Transverse colon (tissue), 3 donors: Measurements from ENCODE around the gene ANAPC5.

ENCODE experiments used
- EP300 ChIP-seq: sonication (generic); formaldehyde crosslinking; IDR thresholded peaks from one replicate; pipeline ENCODE4 v1.6.1; 2017; ENCODE audit warnings: antibody characterized with exemption, low read depth
- POLR2A ChIP-seq: fragments of 450-650 bp; IDR thresholded peaks from one replicate; pipeline ENCODE4 v1.6.1; 2016; ENCODE audit warnings: antibody characterized with exemption, mild to moderate bottlenecking, moderate library complexity
- TF ChIP-seq, protein P1 (sequence below), 5 experiments: fragments of 200-600 bp in 3 of 5; fragments of 450-650 bp in 2 of 5; sonication (generic) in 3 of 5; IDR thresholded peaks; 1 replicate in 2 of 5; 2 replicates in 3 of 5; pipeline ENCODE4 v1.5.1; 2016 to 2017; ENCODE audit warnings: antibody characterized with exemption in 5 of 5, inconsistent platforms in 3 of 5, mild to moderate bottlenecking in 2 of 5, moderate library complexity in 1 of 5

DNA sequence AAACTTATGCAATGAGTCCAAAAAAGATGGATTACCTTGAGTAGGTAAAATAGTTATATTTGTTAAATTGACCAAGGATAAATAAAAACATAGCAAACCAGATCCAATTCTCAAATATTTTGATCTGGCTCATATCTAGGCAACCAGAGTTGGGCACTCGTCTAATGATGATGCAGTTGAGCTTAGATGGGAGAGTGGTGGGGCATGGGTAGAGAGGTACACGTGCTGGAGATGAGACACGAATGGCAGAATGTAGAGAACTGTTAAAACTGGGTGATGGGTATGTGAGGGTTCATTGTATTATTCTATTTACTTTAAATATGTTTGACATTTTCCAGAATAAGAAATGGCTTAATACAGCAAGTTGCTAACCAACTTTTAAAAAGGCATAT is 40.1 kb upstream of the ANAPC5 start:
- TF ChIP-seq, protein P1, sequence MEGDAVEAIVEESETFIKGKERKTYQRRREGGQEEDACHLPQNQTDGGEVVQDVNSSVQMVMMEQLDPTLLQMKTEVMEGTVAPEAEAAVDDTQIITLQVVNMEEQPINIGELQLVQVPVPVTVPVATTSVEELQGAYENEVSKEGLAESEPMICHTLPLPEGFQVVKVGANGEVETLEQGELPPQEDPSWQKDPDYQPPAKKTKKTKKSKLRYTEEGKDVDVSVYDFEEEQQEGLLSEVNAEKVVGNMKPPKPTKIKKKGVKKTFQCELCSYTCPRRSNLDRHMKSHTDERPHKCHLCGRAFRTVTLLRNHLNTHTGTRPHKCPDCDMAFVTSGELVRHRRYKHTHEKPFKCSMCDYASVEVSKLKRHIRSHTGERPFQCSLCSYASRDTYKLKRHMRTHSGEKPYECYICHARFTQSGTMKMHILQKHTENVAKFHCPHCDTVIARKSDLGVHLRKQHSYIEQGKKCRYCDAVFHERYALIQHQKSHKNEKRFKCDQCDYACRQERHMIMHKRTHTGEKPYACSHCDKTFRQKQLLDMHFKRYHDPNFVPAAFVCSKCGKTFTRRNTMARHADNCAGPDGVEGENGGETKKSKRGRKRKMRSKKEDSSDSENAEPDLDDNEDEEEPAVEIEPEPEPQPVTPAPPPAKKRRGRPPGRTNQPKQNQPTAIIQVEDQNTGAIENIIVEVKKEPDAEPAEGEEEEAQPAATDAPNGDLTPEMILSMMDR (IDR thresholded peaks at IDR 0.05): no peak
- no peak for TF ChIP-seq POLR2A
- no peak for TF ChIP-seq EP300
